HG02884 (cell line): ENCODE data around the gene LAMTOR2.

ENCODE experiments used
- ATAC-seq: cut with Tn5 transposase; IDR thresholded peaks from one replicate; pipeline ENCODE4 v1.9.1; 2021; ENCODE audit warnings: mild to moderate bottlenecking, moderate library complexity; ENCODE audit not compliant: unreplicated experiment

Gene LAMTOR2

GRCh38 chr1:156074661-156075060 lies 20.1 kb downstream of the LAMTOR2 start:
- no peak for ATAC-seq

GRCh38 chr1:156075162-156075561 lies 20.6 kb downstream of the LAMTOR2 start:
- no peak for ATAC-seq

GRCh38 chr1:156075775-156076204 lies 21.2 kb downstream of the LAMTOR2 start:
- no peak for ATAC-seq

- no peak for ATAC-seq
Measured at GRCh38 chr1:156076609-156077429, 22.2 kb downstream of the LAMTOR2 start.

GRCh38 chr1:156077430-156077760 lies 22.8 kb downstream of the LAMTOR2 start:
- ATAC-seq: no peak

GRCh38 chr1:156078728-156079127 lies 24.1 kb downstream of the LAMTOR2 start:
- ATAC-seq: no peak

GRCh38 chr1:156079762-156080161 lies 25.2 kb downstream of the LAMTOR2 start:
- no peak for ATAC-seq

- no peak for ATAC-seq
Measured at GRCh38 chr1:156080241-156080862, 25.8 kb downstream of the LAMTOR2 start.

GRCh38 chr1:156080863-156081179 lies 26.2 kb downstream of the LAMTOR2 start:
- no peak for ATAC-seq

GRCh38 chr1:156081180-156081916 lies 26.8 kb downstream of the LAMTOR2 start:
- ATAC-seq: no peak

- ATAC-seq: no peak
Measured at GRCh38 chr1:156081917-156082308, 27.3 kb downstream of the LAMTOR2 start.

- ATAC-seq: no peak
Measured at GRCh38 chr1:156082309-156083091, 27.9 kb downstream of the LAMTOR2 start, which contains the start of gene MEX3A. MEX3A (minus strand) TSS chr1:156082465; CDS start chr1:156081998, 467 bp downstream.

GRCh38 chr1:156083800-156084790 lies 29.5 kb downstream of the LAMTOR2 start:
- no peak for ATAC-seq

- ATAC-seq: no peak
Measured at GRCh38 chr1:156086256-156086662, 31.7 kb downstream of the LAMTOR2 start.

- no peak for ATAC-seq
Measured at GRCh38 chr1:156089704-156090103, 35.1 kb downstream of the LAMTOR2 start.

GRCh38 chr1:156090138-156090839 lies 35.7 kb downstream of the LAMTOR2 start:
- no peak for ATAC-seq

GRCh38 chr1:156090840-156091188 lies 36.2 kb downstream of the LAMTOR2 start:
- no peak for ATAC-seq

GRCh38 chr1:156091610-156092009 lies 37.0 kb downstream of the LAMTOR2 start:
- ATAC-seq: no peak

GRCh38 chr1:156095906-156096508 lies 41.4 kb downstream of the LAMTOR2 start:
- ATAC-seq: no peak
